Ovary (tissue), 9 donors: Measurements from ENCODE around the gene ARIH1. TPM values are rescaled to one million over a fixed set of nuclear protein-coding genes. Genes with fewer than 3 reads are reported as not detected.

ENCODE experiments used
- DNase-seq, 5 donors: peaks; one replicate each; pipeline ENCODE4 v3.0.0-alpha.2; 2019 to 2020
- H3K27ac ChIP-seq, 2 donors: fragments of 200-600 bp; one replicate each; pipeline versions ENCODE4 v1.5.1 to v1.8.0; 2019 to 2022
- H3K27me3 ChIP-seq: fragments of 200-600 bp; one replicate; pipeline ENCODE4 v1.8.0; 2022
- H3K36me3 ChIP-seq: fragments of 200-600 bp; sonication (generic); one replicate; pipeline ENCODE4 v1.5.1; 2019
- H3K4me1 ChIP-seq: one replicate; pipeline ENCODE4 v1.8.1; 2013; ENCODE audit warnings: mild to moderate bottlenecking, moderate library complexity; ENCODE audit not compliant: insufficient read depth
- H3K4me3 ChIP-seq: fragments of 200-600 bp; sonication (generic); one replicate; pipeline ENCODE4 v1.5.1; 2017
- H3K9me3 ChIP-seq, 2 donors: fragments of 200-600 bp in 1 of 2; sonication (generic) in 1 of 2; one replicate each; pipeline versions ENCODE4 v1.5.1 to v1.8.1; 2013 to 2019; ENCODE audit warnings: mild to moderate bottlenecking in 1 of 2, moderate library complexity in 1 of 2
- EP300 ChIP-seq: sonication (generic); formaldehyde crosslinking; IDR thresholded peaks from one replicate; pipeline ENCODE4 v1.6.1; 2017; ENCODE audit warnings: antibody characterized with exemption
- POLR2A ChIP-seq: fragments of 450-650 bp; IDR thresholded peaks from one replicate; pipeline ENCODE4 v1.6.1; 2017; ENCODE audit warnings: antibody characterized with exemption, mild to moderate bottlenecking, moderate library complexity
- WGBS, 3 donors: extraction: QIAGEN DNeasy Blood & Tissue Kit in 1 of 3; methylation state at CpG; one replicate each; pipeline versions ENCODE4 v1.1.5 to v1.1.7; 2013 to 2017; 5-methylcytosine and 5-hydroxymethylcytosine counted together
- intact Hi-C, 4 donors: fragments of 100-400 bp; cut with DNase I; formaldehyde crosslinking; loops; one replicate each; pipeline versions ENCODE4 v1.11.0 to v1.15.1; 2022 to 2023
- polyA plus RNA-seq, 2 donors: library from polyadenylated mRNA; stranded (reverse); fragments of 200-250 nt in 1 of 2; fragments of 350-450 nt in 1 of 2; fragmentation: Illumina TruSeq in 1 of 2; extraction: RNeasy Lipid Tissue Mini Kit (QIAGEN cat#74804) in 1 of 2; gene quantifications; one replicate each; pipeline ENCODE4 v1.2.3, GENCODE V29; 2013 to 2014
- total RNA-seq, 7 donors: library from RNA; depleted of rRNA in 2 of 7; stranded (reverse); fragments of >200 nt in 2 of 7; fragmentation: NEBNext Ultra II Directional in 3 of 7; extraction: Animal tissue kit (Norgen Biotek cat#: 25700) in 3 of 7; gene quantifications; one replicate each; pipeline versions ENCODE4 v1.1.0 to v1.2.4, GENCODE V29; 2016 to 2023
- TF ChIP-seq, protein P1 (sequence below), 3 donors: fragments of 450-650 bp in 2 of 3; fragments of 200-600 bp in 1 of 3; IDR thresholded peaks; one replicate each; pipeline versions ENCODE4 v1.5.1 to v1.8.0; 2016 to 2022; ENCODE audit warnings: antibody characterized with exemption in 3 of 3, mild to moderate bottlenecking in 1 of 3
- donor health status: DM: no; HTN: no; CAD: no; lungs with moderate emphysema.
- donor health status: DM: no; HTN: no; CAD: no.
- donor health status: Bipolar disorder and iron deficiency.
- donor health status: DM: yes; HTN: yes; CAD: no.
- donor health status: DM: no; HTN: no; CAD: no.
- donor health status: DM: yes; HTN: yes; CAD: no.

The ARIH1 gene
- total and polyA plus RNA-seq, 9 donors, result 33.1 to 211 (median 150) TPM

DNA sequence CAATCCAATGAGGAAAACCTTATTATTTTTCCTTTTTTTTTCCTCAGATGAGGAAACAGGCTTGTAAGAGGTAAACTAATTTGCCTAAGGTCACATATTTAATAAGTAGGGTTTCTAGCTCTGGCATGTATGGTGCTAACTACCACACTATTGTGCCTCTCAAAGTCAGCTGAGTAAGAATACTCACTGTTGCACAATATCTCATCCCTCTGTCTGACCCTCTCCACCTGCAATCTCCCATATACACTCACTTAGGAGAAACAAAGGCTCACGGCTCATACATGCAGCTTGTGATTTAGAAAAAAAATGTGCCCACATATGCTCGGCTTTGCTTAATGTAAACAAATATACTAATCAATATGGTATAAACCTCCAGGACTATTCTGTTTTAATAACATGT is 10.4 kb upstream of the ARIH1 start:
- Histone ChIP-seq H3K4me3 (no peak overlapping the region), H3K36me3 (no peaks in the 10 kb centered on the region), H3K4me1 (no peaks in the 10 kb centered on the region), H3K9me3 (no peaks in the 10 kb centered on the region), H3K27ac (no peak overlapping the region), H3K27me3 (no peaks in the 10 kb centered on the region)
- DNase-seq, result no peak
- intact Hi-C loops, result no loop called here
- TF ChIP-seq, protein P1, sequence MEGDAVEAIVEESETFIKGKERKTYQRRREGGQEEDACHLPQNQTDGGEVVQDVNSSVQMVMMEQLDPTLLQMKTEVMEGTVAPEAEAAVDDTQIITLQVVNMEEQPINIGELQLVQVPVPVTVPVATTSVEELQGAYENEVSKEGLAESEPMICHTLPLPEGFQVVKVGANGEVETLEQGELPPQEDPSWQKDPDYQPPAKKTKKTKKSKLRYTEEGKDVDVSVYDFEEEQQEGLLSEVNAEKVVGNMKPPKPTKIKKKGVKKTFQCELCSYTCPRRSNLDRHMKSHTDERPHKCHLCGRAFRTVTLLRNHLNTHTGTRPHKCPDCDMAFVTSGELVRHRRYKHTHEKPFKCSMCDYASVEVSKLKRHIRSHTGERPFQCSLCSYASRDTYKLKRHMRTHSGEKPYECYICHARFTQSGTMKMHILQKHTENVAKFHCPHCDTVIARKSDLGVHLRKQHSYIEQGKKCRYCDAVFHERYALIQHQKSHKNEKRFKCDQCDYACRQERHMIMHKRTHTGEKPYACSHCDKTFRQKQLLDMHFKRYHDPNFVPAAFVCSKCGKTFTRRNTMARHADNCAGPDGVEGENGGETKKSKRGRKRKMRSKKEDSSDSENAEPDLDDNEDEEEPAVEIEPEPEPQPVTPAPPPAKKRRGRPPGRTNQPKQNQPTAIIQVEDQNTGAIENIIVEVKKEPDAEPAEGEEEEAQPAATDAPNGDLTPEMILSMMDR (IDR thresholded peaks at IDR 0.05), result no peak
- TF ChIP-seq POLR2A, result no peak
- TF ChIP-seq EP300, result no peak
- 85 to 87% (median 87%) methylated on average over 2 of the region's 2 CpGs for WGBS, 3 donors

DNA sequence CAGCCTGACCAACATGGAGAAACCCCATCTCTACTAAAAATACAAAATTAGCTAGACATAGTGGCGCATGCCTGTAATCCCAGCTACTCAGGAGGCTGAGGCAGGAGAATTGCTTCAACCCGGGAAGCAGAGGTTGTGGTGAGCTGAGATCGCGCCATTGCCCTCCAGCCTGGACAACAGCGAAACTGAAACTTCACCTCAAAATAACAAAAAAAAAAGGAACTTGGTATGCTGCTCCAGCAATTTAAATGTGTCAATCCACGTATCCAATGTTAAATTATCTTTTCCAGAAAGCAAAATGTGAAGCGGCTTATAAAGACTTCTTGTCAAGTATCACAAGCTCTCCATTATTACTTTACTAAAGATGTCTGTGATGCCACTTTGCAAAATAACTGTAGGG is 9.9 kb upstream of the ARIH1 start:
- Histone ChIP-seq H3K27me3 (no peaks in the 10 kb centered on the region), H3K4me3 (no peak overlapping the region), H3K36me3 (no peaks in the 10 kb centered on the region), H3K9me3 (no peaks in the 10 kb centered on the region), H3K27ac (no peak overlapping the region), H3K4me1 (no peaks in the 10 kb centered on the region)
- intact Hi-C loops, result no loop called here
- WGBS, 3 donors, result 89 to 94% (median 94%) methylated on average over 7 of the region's 7 CpGs
- DNase-seq, result no peak
- TF ChIP-seq POLR2A (no peak), EP300 (no peak)
- TF ChIP-seq, protein P1 (IDR thresholded peaks at IDR 0.05), result no peak

DNA sequence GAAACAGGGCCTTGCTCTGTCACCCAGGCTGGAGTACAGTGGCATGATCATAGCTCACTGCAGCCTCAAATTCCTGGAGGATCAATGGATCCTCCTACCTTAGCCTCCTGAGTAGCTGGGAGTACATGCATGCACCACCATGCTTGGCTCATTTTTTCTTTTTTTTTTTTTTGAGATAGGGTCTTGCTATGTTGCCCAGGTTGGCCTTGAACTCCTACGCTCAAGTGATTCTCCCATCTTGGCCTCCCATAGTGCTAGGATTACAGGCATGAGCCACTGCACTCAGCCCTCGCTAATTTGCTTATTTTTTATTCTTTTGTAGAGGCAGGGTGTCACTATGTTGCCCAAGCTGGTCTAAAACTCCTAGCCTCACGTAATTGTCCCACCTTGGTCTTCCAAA is 6.0 kb upstream of the ARIH1 start:
- no peaks in the 10 kb centered on the region for H3K9me3 ChIP-seq
- no peak overlapping the region for H3K4me3 ChIP-seq
- H3K27me3 ChIP-seq, result no peaks in the 10 kb centered on the region
- DNase-seq, result no peak
- no peak for TF ChIP-seq EP300
- TF ChIP-seq, protein P1 (IDR thresholded peaks at IDR 0.05), result no peak
- 92 to 95% (median 92%) methylated on average over 3 of the region's 3 CpGs for WGBS, 3 donors
- H3K27ac ChIP-seq, result no peak overlapping the region
- H3K4me1 ChIP-seq, result peaks cover 2% of the 10 kb centered on the region
- intact Hi-C loops, result no loop called here
- H3K36me3 ChIP-seq, result no peaks in the 10 kb centered on the region

DNA sequence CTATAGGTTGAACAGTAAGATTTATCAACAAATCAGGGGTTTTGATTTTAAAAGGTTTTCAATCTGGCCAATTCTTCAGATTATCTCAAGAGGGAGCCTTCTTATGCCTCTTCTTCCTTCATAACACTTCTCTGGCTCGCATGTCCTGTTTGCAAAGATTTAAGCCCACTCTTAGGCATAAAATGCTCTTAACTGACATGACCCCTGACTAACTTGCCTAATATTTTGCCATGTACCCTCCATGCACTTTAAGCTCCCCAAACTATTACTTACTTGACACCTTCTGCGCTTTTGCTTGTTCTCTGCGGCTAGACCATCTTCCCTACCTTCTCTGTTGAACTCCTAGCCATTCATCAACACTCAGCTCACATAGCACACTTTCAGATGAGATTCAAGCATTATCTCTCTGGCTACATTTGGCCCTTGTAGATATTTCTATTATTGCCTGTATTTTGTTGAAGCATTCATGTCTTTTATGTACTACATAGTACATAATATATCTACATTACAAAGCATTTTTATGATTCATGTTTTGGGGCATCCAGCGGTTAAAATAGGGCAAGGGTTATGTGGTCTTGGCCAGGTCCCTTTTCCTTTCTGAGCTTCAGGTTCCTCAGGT is 1.0 kb upstream of the ARIH1 start:
- no peaks in the 10 kb centered on the region for H3K9me3 ChIP-seq
- H3K4me3 ChIP-seq, result peak overlapping the region; percentile 88
- H3K36me3 ChIP-seq, result no peaks in the 10 kb centered on the region
- TF ChIP-seq, protein P1 (IDR thresholded peaks at IDR 0.05), result no peak
- H3K27ac ChIP-seq, result peak overlapping the region; percentile 99 to 100
- H3K4me1 ChIP-seq, result peaks cover 11% of the 10 kb centered on the region
- DNase-seq, result no peak
- WGBS, 3 donors, result 36 to 39% (median 39%) methylated on average over 4 of the region's 4 CpGs
- H3K27me3 ChIP-seq, result no peaks in the 10 kb centered on the region
- intact Hi-C loops, result loop anchor here in 1 of 4 donors (5.0 to 10.0 kb wide), 3 partner anchors 201 to 356 kb away; partner anchors contain the start of genes ADPGK, MYO9A, PARP6 and SENP8
